GM18508 (cell line): Measurements from ENCODE around the gene DCAF16.
"Not testable (repeated sequence)": the region's sequence is repeated elsewhere in the genome, so short reads cannot be mapped to it uniquely, and the experiment has no call there.

Experiments used
- ATAC-seq: cut with Tn5 transposase; IDR thresholded peaks from one replicate; pipeline ENCODE4 v1.9.1; 2021; ENCODE audit warnings: moderate number of reproducible peaks; ENCODE audit not compliant: insufficient read depth, unreplicated experiment

Gene DCAF16

DNA sequence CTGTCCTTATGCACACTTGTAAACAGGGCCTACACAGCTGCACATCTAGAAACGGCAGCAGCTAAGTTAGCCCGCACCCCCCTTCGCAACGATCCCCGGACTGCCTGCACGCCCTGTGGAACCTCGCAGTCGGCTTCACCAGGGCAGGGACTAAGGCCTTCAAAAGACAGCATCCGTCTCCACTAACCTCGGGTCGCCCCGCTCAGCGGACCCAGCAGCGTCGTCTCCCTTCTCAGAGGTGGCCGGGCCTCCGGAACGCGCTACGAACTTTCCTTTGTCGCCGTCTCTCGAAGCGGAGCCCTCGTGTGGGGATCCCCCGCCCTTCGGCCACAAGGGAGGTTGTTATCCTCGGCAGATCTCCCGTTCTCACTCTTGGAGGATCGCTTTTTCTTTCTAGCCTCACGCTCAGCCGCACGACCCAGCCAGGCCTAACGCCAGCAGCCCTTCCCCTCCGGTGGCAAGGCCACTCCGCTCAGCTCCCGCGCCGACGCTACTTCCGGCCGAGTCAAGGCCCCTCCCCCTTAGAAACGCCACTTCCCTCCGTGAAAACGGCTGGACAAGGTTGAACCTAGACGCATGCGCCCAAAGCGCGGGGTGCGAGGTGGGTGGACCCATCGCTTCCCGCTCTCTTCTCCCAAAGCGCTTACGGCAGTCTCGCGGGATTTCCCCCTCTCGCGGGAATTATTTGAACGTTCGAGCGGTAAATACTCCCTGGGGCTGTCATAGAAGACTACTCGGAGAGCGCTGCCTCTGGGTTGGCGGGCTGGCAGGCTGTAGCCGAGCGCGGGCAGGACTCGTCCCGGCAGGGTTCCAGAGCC, at the start of gene DCAF16, which contains the start of gene NCAPG:
DCAF16 (minus strand) TSS at position 498 of the 818 bp plus-strand sequence. CDS start 6,616 bp downstream, outside the sequence.
NCAPG (plus strand) TSS at position 720 of the 818 bp plus-strand sequence. CDS start 99 bp downstream, outside the sequence.
- ATAC-seq = peak; percentile 82

DNA sequence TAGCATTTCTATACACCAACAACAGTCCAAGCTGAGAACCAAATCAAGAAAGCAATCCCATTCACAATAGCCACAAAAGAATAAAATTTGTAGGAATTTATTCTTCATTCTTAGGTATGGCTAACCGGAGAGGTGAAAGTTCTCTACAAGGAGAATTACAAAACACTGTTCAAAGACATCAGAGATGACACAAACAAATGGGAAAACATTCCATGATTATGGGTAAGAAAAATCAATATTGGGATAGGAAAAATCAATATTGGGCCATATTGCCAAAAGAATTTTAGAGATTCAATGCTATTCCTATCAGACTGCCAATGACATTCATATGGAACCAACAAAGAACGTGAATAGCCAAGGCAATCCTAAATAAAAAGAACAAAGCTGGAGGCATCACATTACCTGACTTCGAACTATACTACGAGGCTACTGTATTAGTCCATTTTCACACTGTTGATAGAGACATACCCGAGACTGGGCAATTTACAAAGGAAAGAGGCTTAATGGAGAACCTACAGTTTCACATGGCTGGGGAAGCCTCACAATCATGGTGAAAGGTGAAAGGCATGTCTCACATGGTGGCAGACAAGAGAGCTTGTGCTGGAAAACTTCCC, 49.3 kb upstream of the DCAF16 start:
- no peak for ATAC-seq

DNA sequence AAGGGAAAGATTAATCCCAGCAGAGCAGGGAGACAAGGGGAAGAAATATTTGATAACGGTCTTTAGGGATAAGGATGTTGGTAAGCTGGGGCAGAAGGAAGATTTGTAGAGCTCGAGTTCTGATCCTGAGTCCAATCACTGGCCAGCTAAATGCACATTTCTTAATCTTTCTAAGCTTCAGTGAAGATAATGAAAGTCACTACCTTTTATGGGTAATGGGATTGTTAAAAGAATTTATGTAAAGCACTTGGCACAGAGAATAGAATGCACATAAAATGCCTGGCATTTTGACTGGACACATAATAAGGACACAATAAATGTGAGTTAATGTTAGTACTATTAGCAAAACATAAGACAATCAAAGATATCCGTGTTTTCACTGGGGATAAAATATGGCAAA, 43.5 kb upstream of the DCAF16 start:
- no peak for ATAC-seq

DNA sequence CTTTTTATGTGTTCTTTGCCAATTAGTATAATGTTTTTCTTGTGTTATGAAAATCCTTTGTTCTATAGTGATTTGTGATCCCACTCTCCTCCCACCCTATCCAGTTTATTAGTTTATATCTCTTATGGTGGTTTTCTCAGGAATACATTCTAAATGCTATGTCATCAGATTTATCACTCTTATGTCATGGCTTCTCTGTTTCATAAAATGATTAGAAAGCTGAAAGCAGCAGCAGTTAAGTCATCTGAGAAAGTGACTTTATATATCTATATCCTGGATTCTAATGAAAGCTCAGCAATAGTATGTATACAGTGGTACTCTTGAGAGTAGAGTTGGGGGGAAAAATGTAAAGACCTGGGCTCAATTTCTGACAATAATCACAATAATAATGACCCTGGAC, 41.4 kb upstream of the DCAF16 start:
- no peak for ATAC-seq

DNA sequence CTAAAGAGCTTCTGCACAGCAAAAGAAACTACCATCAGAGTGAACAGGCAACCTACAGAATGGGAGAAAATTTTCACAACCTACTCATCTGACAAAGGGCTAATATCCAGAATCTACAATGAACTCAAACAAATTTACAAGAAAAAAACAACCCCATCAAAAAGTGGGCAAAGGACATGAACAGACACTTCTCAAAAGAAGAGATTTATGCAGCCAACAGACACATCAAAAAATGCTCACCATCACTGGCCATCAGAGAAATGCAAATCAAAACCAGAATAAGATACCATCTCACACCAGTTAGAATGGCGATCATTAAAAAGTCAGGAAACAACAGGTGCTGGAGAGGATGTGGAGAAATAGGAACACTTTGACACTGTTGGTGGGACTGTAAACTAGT, 39.7 kb upstream of the DCAF16 start:
- ATAC-seq = not testable (repeated sequence)

DNA sequence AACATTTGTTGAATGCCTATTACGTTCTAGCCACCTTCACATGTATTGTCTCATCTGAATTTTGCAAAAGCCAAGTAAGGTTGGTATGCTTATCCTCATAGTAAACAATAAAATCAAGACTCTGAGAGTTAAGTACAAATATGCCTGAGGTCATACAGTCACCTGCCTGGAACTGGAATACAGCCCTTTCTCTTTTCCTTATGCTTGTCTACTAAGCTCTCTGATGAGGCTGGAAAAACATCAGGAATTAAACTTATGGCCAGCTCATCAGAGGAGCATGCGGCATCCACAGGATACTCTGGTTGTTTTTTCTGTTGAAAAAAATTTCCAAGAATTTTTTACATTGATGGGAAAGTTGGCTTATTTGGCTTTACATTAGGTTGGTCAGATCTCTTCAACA, 35.7 kb upstream of the DCAF16 start:
- ATAC-seq = no peak

DNA sequence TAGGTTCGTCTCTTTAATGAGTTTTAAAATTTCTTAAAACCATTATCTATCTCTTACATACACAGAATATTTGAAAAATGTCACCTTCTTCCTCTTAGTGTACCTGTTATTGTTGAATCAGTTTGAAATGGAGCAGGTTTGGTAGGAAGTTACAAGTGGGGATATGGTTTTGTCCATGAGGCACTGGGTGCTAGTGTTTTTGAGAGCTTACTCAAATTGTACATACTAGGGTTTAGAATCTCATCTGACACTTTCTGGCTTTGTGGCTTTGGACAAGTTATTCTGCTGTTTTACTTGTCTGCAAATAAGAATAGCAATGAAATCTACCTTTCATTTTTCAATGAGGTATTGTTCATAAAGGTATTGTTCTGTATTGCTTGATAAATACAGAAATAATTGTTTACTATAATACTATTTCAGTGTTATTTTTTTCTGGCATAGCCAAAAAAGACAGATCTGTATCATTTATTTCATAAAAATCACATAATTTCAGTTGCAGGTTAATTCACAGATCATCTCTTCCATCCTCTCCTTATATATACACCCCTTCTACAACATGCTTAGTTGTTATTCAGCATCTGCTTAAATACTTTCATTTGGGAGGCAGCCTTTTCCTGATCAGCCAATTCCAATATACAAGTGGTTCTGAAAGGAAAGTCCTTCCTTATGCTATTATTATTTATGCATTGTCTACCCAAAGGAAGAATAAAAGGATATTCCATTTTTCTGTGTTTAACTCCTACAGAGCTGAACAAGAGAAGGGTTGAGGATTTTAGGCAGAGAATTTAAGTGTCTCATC, 13.5 kb upstream of the DCAF16 start:
- no peak for ATAC-seq

DNA sequence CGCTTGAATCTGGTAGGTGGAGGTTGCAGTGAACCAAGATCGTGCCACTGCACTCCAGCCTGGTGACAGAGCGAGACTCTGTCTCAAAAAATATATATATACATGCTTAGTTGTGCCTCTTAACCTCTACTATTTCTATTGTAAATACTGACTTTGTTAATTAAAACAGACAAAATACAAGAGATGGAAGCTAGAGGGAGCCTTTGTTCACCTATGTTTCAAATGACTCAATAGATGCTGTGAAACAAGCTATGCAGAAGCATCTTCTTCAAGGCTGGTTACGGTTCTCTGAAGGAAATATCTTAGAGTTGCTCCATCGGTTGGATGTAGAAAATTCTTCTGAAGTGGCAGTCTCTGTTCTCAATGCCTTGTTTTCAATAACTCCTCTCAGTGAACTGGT, 6.5 kb upstream of the DCAF16 start:
- ATAC-seq = no peak

DNA sequence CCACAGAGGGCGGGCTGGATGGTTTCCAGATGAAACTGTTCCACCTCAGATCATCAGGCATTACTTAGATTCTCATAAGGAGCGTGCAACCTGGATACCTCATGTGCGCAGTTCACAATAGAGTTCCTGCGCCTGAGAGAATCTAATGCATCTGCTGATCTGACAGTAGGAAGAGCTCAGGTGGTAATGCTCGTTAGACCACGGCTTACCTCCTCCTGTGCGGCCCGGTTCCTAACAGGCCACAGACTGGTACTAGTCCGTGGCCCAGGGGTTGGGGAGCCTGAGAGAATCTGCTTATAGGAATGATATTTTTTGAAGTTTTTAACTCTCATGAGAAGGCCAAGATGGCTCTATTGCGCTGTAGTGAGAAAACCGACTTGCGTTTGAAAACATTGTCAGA, 5.6 kb upstream of the DCAF16 start:
- no peak for ATAC-seq

DNA sequence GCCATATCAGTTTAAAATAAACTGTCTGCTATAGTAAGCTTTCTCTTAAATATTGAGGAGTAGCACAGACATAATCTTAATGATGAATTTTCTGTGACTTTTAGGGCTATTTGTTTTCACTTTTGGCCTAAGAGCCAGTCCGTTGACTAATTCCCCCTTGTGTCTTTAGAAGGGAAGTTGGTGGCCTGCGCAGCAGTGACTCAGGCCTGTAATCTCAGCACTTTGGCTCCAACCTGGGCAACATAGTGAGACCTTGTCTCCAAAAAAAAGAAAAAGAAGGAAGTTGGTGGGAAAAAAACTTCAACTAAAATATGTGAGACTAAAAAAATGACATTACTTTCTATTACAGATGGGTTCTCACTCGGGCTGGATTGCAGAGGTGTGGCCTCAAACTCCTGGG, 3.6 kb upstream of the DCAF16 start:
- no peak for ATAC-seq

DNA sequence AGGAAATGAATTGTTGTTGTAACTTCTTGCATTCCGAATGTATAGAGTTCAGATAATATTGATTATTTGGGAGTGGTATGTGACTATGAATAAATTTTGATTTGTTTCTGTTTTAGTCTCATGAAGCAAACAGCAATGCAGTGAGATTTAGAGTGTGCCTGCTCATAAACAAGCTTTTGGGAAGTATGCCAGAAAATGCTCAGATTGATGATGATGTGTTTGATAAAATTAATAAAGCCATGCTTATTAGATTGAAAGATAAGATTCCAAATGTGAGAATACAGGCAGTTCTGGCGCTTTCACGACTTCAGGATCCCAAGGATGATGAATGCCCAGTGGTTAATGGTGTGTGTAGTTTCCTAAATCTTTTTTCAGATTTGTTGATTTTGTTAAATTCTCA, 2.2 kb upstream of the DCAF16 start:
- no peak for ATAC-seq

DNA sequence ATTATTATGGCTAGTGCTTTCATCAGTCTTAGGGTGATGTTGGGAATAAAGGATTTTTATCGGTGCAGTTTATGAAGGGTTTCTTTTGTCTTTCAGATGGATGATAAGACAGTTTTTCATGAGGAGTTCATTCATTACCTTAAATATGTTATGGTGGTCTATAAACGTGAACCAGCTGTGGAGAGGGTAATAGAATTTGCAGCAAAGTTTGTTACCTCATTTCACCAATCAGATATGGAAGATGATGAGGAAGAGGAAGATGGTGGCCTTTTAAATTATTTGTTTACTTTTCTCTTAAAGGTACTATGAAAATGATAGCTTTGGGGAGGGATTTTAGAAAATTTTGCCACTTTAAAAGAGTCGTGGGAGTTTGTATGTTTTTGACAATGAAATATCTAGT, 1.6 kb upstream of the DCAF16 start:
- no peak for ATAC-seq

DNA sequence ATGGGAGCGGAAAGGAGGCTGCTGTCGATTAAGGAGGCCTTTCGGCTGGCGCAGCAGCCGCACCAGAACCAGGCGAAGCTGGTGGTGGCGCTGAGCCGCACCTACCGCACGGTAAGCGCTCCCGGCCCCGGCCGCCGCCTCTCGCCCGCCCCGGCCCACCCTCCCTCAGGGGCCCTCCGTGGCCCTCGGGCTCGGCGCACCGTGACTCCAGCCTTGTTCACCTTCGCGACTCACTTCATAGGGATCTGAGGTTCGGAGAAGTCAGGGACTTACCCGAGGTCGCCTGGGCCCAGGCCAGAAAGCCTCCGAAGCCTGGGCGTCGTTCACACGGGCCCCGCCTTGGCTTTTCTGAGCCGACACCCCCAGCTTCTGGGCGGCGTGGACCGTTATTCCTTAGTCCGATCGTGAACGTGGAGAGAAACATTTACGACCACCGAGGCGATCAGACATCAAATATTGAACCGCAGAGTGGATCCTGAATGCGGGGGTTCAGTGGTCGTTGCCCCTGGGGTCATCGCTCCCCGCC, 584 bp upstream of the DCAF16 start:
- ATAC-seq = peak; percentile 14

DNA sequence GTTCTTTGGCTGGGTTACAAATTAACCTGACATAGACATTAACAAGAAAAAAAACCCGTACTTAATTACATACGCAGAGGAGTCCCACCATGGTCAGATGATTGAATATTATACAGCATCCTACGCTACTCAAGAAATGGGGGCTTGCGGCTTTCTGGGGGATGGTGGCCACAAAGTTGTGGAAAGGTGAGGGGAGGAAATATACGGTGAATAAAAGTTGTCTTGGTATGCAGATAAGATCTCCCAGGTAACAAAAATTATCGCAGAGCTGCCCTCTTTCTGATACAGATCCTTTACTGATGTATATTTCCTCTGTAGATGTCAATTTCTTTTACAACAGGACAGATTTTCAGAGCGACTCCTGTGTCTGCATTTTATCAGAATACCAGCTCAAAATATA, 890 bp downstream of the DCAF16 start:
- no peak for ATAC-seq

DNA sequence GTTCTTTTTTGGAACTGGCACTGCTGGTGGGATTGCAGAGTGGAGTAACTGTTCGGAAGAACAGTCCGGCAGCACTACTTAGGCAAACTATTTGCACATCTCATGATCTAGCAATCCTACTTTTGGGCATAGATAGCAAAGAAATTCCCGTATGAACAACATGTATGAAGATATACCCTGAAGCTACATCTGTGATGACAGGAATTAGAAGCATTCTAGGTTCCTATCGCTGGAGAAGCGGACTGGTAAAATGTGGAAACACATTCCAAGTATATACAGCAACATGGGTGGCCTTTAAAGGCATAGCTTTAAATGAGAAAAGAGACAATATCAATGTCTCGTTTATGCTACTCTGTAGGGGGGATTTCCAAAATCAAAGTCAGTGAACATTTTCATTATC, 3.1 kb downstream of the DCAF16 start:
- ATAC-seq = no peak

DNA sequence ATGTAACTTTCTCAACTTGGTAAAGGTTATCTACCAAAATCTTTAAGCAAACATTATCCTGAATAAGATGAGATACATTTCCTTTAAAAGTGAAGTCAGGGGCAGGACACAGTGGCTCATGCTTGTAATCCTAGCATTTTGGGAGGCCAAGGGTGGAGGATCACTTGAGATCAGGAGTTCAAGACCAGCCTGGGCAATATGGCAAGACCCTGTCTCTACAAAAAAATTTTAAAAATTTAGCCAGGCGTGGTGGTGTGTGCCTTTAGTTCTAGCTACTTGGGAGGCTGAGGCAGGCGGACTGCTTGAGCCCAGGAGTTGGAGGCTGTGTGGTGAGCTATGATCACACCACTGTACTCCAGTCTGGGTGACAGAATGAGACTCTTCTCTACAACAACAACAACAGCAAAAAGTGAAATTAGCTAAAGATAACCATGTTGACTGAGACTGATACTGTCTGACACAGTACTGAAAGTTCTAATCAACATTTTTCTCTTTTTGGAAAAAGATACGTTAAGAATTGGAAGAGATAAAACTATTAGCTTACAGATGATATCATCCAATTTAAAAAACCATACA, 4.9 kb downstream of the DCAF16 start:
- ATAC-seq = no peak

DNA sequence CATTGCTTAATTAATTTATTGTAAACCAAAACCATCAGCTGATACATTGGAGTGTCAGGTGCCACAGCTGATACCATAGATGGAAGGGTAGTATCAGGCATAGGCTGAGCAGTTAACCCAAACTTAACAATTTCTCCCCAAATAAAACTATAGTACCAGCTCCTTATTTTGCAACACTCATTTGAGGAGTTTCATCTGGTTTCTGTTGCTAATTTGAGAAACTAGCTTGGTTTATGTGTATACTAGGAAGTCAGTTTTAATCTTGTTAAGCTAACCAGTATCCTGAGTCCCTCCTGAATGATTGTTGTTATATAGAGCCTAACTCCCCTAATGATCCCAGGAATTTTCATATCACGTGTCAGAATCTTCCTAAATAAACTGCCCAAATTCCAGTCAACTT, 12.7 kb downstream of the DCAF16 start:
- ATAC-seq = no peak

DNA sequence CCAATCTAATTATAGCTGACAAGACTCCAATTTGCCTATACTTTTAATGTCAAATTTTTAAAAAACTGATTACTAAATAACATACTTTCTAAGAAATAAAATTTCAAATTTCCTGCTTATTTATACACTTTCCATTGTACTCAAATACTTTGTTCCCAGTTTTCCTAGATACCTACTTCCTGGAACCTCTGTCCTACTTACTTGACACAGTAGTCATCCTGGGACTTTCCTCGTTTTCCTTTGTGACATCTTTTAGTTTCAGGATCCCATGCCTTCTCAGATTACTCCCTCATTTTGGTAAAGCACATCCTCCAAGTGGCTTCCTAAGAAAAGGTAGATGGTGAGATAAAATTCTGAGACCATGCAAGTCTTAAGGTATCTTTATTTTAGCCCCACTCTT, 15.8 kb downstream of the DCAF16 start:
- ATAC-seq = no peak

DNA sequence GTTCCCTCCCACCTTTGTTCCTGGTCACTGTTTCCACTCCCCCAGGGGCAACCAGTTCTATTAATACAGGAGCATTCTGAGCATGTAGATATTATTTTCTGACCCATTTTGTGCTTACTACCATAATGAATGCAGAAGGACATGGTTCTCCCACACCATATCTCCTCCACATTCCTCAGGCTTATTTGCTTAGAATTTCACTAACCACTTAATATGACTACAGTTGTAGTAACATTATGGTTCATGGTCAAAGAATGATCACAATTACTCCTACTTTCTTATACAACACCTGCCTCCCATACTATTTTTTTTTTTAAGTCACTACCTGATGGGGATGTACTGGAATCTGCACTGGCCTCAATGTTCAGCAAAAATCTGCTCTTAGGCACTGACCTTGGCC, 21.6 kb downstream of the DCAF16 start:
- no peak for ATAC-seq

DNA sequence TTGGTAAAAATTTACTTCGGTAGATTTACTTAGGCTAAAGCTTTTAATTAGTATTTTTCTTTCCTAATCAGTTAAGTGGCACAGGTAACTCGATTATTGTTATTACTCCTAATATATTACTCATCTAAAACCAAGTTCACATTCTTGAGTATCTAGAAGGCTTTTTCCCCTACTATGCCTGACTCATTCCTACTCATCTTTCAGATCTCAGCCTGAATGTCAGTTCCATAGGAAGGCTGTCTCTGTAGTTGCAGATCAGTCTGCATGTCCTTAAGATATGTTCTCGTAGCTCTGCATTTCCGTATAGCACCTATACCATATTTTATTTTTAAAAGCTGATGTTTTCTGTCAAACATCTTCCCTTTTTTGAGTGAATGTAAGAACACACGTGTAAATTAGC, 23.2 kb downstream of the DCAF16 start:
- ATAC-seq = no peak

DNA sequence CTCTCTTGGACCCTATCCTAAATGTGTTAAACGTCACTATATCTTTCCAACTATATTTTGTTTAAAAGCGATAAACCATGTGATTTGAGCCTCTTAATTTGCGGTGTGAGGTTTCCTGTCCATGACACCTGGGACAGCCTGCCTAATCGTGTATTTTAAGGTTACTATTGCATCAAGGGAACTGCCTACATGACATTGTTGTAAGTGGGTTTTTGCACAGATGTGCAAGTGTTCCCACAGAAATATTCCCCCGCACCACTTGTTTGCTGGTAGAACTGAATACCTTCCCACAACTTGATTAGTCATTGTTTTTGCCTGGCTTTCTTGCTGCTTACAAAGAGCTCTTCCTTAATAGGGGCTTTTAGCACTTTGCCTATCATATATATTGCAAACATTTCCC, 24.0 kb downstream of the DCAF16 start:
- no peak for ATAC-seq
